ENCODE data around the gene FAM131C.
A peak's percentile ranks its signal among the peaks of the same experiment; 100 is the strongest.

Gene FAM131C

GRCh38 chr1:16099412-16099811 is 26.0 kb upstream of the FAM131C start:
- DNase-seq, result no peak

DNA sequence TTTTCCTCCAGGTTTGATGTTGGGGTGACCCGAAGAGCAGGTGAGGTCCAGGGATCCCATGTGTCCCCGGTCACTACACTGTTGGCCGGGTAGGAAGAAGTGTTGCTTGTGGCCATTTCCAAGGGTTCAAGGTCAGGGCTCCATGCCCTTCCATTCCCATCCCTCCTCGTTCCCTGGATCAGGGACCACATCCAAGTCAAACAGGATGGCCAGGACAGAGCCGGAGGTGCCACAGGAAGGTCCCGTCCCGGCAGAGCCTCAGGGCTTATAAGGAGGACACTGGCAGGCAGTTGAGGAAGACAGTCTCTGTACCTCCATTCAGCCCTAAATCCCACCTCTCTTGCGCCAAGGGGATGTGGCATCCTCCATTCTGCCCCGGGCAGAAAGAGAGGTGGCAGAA is 22.0 kb upstream of the FAM131C start:
- no peak for DNase-seq

DNA sequence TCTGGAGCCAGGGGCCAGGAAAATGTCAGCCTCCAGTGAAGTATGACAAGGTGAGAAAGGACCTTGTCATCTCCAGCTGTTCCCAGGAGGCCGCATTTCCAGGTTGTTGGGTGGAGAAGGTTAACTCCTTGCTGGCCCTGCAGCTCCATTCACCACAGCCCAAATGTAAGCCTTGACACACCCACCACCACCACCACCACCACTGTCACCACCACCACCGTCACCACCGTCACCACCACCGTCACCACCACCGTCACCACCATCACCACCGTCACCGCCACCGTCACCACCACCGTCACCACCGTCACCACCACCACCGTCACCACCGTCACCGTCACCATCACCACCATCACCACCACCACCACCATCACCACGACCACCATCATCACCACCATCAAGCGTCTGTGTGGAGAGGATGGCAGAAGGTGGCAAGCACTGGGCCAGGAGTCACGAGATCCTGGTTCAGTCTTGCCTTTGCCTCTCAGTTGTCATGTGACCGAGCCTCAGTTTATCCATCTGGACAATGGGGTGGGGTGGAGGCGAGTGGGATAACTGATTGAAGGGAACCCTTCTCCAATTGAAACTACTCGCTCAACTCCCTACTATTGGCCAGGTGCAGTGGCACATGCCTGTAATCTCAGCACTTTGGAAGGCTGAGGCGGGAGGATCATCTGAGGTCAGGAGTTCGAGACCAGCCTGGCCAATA is 21.2 kb upstream of the FAM131C start:
- no peak for DNase-seq

GRCh38 chr1:16093611-16094010 is 20.2 kb upstream of the FAM131C start:
- DNase-seq, result no peak

DNA sequence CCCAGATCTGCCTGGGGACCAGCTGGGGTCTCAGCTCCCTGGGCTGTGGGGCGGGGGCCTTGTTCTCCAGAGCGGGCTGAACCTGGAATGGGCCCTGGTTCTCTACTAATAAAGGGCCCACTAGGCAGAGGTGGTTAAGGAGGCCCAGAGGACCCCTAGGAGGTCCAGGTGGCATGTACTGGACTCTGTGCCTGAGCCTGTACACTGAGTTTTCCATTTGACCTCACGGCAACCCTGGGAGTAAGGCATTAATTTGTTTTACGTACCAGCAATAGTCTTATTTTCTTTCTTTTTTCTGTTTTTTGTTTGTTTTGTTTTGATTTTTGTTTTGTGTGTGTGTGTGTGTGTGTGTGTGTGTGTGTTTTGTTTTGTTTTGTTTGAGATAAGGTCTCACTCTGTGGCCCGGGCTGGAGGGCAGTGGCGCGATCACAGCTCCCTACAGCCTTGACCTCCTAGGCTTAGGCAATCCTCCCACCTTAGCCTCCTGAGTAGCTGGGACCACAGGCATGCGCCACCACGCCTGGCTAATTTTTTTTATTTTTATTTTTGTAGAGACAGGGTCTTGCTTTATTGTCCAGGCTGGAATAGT is 19.6 kb upstream of the FAM131C start:
- DNase-seq, result no peak

GRCh38 chr1:16092097-16092922 is 18.9 kb upstream of the FAM131C start:
- no peak for DNase-seq

DNA sequence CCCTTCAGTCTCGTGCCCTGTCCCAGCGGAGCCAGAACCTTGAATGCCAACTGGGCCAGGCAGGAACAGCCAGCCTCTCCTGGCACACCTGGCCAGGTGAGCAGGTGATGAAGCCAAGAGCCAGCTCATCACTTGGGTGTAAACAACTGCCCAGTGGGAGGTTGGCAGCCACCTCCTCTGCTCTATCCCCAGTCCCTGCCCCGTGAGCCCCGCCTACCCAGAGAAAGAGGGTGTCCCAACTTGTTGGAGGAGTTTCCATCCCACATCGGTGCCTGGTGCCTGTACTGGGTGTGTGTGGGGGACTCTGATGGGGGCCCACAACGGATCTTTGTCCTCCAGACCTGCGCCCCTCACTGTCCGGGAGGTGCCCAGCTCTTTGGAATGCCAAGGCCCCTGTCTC is 17.8 kb upstream of the FAM131C start:
- DNase-seq, result no peak

- no peak for DNase-seq
Measured at GRCh38 chr1:16090076-16090826, 16.8 kb upstream of the FAM131C start.

DNA sequence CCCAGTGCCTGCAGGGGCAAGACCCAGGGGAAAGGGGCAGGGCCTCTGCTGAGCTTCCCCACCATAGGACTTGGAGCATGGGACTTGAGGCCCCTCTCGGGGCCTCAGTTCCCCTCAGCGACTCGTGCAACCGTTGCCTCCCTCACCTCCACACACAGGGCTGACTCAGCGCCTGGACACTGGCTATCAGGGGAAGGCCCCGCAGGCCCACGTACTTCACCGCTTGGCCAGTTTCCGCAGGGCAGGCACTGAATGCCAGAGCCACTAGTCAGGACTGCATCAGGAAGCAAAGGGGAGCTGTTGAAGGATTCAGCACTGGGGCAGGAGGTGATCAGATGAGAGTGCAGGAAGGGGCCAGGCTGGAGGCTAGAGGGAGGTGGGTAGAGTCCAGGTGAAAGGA is 15.5 kb upstream of the FAM131C start:
- DNase-seq, result no peak

DNA sequence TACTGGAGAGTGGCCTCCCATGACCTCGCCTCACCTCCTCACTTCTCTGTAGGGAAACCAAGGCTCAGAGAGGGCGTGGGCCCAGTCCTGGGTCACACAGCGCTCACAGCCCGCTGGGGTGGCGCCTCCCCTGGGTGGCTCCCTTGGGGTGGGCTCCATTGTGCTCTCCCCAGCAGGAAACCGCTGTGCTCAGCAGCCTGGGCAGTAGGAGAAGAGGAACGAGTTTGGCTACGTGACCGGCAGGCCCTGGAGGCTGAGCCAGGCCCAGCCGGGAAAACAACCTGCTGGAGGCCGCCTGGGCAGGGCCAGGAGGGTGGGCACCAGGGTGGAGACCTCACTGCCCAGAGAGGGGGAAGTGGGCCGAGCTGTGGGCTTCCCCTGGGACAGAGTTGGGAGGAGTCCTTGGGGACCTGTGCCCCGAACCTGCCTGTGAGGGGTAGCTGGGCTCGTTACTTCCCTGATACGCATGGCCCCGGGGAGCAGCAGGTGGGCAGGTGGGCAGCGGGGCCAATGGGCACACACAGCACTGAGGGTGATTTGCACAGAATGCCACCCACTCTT is 15.0 kb upstream of the FAM131C start:
- DNase-seq, result no peak

- DNase-seq, result no peak
Measured at GRCh38 chr1:16087733-16088132, 14.3 kb upstream of the FAM131C start.

GRCh38 chr1:16085522-16085921 is 12.1 kb upstream of the FAM131C start:
- DNase-seq, result no peak

- no peak for DNase-seq
Measured at GRCh38 chr1:16083486-16083885, 10.0 kb upstream of the FAM131C start.

DNA sequence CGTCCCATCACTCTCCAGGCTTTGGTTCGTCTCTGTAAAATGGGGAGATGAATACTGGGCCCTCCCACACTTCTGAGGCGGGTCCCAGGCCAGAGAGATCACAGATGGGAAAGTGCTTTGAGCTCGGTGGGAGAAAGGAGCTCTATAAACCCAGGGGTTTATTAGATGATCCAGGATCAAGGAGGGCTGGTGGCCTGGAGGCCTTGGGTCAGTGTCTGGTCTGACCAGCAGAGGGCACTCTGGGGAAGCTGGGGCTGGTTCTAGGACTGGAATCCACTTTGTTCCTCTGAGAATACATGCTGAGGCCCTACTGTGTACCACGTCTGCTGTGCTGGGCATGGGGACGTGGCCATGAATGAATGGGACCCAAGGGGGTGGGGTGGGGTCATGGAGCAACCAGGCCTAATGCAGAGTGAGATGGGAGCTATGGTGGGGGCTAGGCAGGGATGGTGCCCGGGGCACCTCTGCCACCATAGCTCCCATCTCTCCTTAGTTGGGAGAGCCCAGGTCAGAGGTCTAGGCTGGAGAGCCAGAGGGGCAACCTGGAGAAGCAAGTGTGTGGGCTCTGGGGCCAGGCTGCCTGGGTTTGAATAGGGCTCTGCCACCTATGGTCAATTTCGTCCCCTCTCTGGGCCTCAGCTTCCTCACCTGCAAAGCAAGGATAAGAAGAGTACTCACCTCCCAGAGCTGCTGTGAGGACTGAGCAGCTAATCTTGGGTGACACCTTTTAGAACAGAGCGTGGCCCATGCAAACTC is 9.0 kb upstream of the FAM131C start:
- DNase-seq, result peak; percentile 52 to 67

DNA sequence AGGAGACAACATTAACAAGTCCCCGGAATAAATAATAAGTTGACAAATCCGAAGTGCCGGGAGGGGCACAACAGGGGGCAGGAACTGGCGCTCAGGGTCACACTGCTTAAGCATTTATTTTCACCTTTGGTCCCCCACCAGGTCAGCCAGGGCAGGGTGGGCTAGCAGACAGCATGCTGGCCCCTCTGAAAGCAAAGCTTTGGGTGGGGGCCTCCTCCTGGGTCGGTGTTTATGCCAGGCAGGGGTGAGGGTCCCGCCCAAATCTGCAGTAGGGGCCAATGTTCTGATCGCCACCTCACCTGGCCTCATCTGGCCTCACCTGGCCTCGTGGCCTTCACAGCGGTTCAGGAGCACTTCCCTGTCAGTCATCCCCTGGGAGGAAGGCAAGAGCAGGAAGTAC is 8.2 kb upstream of the FAM131C start:
- DNase-seq, result no peak

DNA sequence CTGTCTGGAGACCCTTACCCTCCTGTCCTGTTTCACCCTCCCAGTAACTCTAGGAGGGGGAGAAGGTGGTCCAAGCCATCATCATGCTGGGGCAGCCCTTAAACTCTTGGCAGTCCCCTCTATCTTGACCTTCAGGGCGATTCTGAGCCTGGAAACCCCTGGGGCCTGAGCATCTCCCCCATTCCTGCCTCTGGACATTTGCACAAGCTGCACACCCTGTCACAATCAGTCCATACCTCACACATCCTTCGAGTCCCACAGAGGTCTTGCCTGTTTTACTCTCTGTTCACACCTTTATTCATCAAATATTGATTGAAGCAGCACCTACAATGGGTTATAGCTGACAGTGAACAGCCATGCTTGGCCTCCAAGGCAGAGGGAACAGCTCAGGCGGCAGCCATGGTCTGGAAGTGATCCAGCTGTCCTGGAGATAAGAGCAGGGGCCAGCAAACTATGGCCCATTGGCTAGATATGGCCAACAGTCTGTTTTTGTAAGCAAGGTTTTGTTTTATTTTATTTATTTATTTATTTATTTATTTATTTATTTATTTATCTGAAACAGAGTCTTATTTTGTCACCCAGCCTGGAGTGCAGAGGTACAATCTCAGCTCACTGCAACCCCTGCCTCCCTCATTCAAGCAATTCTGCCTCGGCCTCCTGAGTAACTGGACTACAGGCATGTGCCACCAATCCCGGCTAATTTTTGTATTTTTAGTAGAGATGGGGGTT is 7.1 kb upstream of the FAM131C start:
- no peak for DNase-seq

GRCh38 chr1:16078925-16079656 is 5.6 kb upstream of the FAM131C start:
- peak; percentile 69 to 77 for DNase-seq

- DNase-seq, result no peak
Measured at GRCh38 chr1:16077406-16078245, 4.2 kb upstream of the FAM131C start.

DNA sequence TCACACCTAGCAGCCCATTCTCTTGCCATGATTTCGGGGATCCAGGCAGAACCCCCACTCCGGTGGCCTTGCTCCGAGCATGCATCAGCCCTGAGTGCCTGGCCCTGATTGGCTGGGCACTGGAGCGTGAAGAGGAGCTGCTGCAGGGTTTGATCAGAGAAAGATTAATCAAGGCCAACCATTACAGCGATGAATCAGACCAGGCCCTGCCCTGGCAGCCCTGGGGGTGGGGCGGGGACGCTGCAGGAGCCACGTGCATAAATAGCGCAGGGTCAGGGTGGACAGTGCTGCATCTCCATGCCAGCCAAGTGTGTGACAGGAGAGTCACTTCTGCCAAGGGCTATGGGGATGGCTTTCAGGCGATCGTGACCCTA is 3.4 kb upstream of the FAM131C start:
- no peak for DNase-seq

All from CD4-positive, alpha-beta T cell treated with Interleukin-1 beta for 1 hour (primary cell).